Activated CD4-positive, alpha-beta memory T cell treated with anti-CD3 and anti-CD28 coated beads for 36 hours (primary cell): Measurements from ENCODE around the gene WDR1. TPM values are rescaled to one million over a fixed set of nuclear protein-coding genes. Genes with fewer than 3 reads are reported as not detected.

ENCODE experiments used
- CTCF ChIA-PET: fragments of 350-600 bp; sonication (Branson Sonifier 250); formaldehyde crosslinking; loops from one replicate; lab custom pipeline; 2021; ENCODE audit warnings: antibody characterized with exemption, inconsistent platforms; lab: Charles Lee
- POLR2A ChIA-PET: fragments of 350-600 bp; sonication (Branson Sonifier 250); formaldehyde crosslinking; loops from one replicate; lab custom pipeline; 2021; ENCODE audit warnings: antibody characterized with exemption; lab: Charles Lee
- DNase-seq: peaks from one replicate; pipeline ENCODE4 v3.0.0-alpha.2; 2020
- H3K27ac Mint-ChIP-seq: one replicate; pipeline ENCODE4 v1.8.0; 2021; ENCODE audit warnings: mixed read lengths
- H3K27me3 Mint-ChIP-seq: one replicate; pipeline ENCODE4 v1.8.0; 2021; ENCODE audit warnings: mixed read lengths
- H3K36me3 Mint-ChIP-seq: one replicate; pipeline ENCODE4 v1.8.0; 2021; ENCODE audit warnings: mixed read lengths
- H3K4me1 Mint-ChIP-seq: one replicate; pipeline ENCODE4 v1.8.0; 2021; ENCODE audit warnings: low read depth, mixed read lengths
- H3K4me3 Mint-ChIP-seq: one replicate; pipeline ENCODE4 v1.8.0; 2021; ENCODE audit warnings: mild to moderate bottlenecking, mixed read lengths
- H3K9me3 Mint-ChIP-seq: one replicate; pipeline ENCODE4 v1.8.0; 2021; ENCODE audit warnings: mixed read lengths
- intact Hi-C: fragments of 100-400 bp; cut with micrococcal nuclease; formaldehyde crosslinking; loops from one replicate; pipeline ENCODE4 v1.15.1; 2023
- total RNA-seq, 2 experiments: library from RNA; stranded (reverse); gene quantifications; one replicate each; pipeline ENCODE4 v1.2.3, GENCODE V29; 2021

WDR1 gene
- total RNA-seq, 2 experiments from 2014 or later, result 351 to 353 TPM

GRCh38 chr4:10109995-10110670 is 6.5 kb downstream of the WDR1 start:
- Mint-ChIP-seq H3K4me3 (peak overlapping the region; percentile 48), H3K36me3 (peaks cover 71% of the 10 kb centered on the region), H3K9me3 (no peaks in the 10 kb centered on the region), H3K27me3 (no peaks in the 10 kb centered on the region), H3K4me1 (peaks cover 99% of the 10 kb centered on the region), H3K27ac (peak overlapping the region; percentile 86)
- CTCF ChIA-PET, result interaction anchor here (1.1 kb wide), 1 partner anchor 14 kb away, joined by 4 read pairs; no protein-coding TSS in a partner anchor
- no peak for DNase-seq
- intact Hi-C loops, result loop anchor here (10.0 kb wide), 2 partner anchors 345 to 505 kb away; no protein-coding TSS in a partner anchor
- POLR2A ChIA-PET, result interaction anchor here (1.2 to 8.8 kb wide), 3 partner anchors 8 to 14 kb away, joined by 4 to 80 read pairs (median 4); partner anchors contain the start of gene WDR1

GRCh38 chr4:10108818-10109783 is 7.5 kb downstream of the WDR1 start:
- H3K27ac Mint-ChIP-seq, result peak overlapping the region; percentile 86
- POLR2A ChIA-PET, result interaction anchor here (0.7 to 8.8 kb wide), 5 partner anchors 9 to 17 kb away, joined by 3 to 80 read pairs (median 4); partner anchors contain the start of gene WDR1
- DNase-seq, result peak; percentile 75
- CTCF ChIA-PET, result interaction anchor here (0.7 to 2.1 kb wide), 4 partner anchors 9 to 352 kb away, joined by 3 to 4 read pairs (median 4); no protein-coding TSS in a partner anchor
- intact Hi-C loops, result loop anchor here (10.0 kb wide), 1 partner anchor 344 kb away; no protein-coding TSS in a partner anchor
- no peaks in the 10 kb centered on the region for H3K27me3 Mint-ChIP-seq
- no peaks in the 10 kb centered on the region for H3K9me3 Mint-ChIP-seq
- H3K4me3 Mint-ChIP-seq, result peak overlapping the region; percentile 48
- peaks cover 72% of the 10 kb centered on the region for H3K36me3 Mint-ChIP-seq
- H3K4me1 Mint-ChIP-seq, result peaks cover 99% of the 10 kb centered on the region

GRCh38 chr4:10108391-10108790 is 8.2 kb downstream of the WDR1 start:
- no peak overlapping the region for H3K4me3 Mint-ChIP-seq
- peaks cover 69% of the 10 kb centered on the region for H3K36me3 Mint-ChIP-seq
- intact Hi-C loops, result loop anchor here (10.0 kb wide), 1 partner anchor 344 kb away; no protein-coding TSS in a partner anchor
- no peaks in the 10 kb centered on the region for H3K27me3 Mint-ChIP-seq
- H3K27ac Mint-ChIP-seq, result peak overlapping the region; percentile 86
- CTCF ChIA-PET, result interaction anchor here (0.7 to 2.1 kb wide), 3 partner anchors 10 to 353 kb away, joined by 3 to 4 read pairs (median 3); no protein-coding TSS in a partner anchor
- POLR2A ChIA-PET, result interaction anchor here (0.7 to 8.8 kb wide), 4 partner anchors 9 to 16 kb away, joined by 3 to 80 read pairs (median 4); partner anchors contain the start of gene WDR1
- H3K4me1 Mint-ChIP-seq, result peaks cover 98% of the 10 kb centered on the region
- no peaks in the 10 kb centered on the region for H3K9me3 Mint-ChIP-seq
- no peak for DNase-seq

GRCh38 chr4:10107111-10108091 is 9.2 kb downstream of the WDR1 start:
- no peak for DNase-seq
- intact Hi-C loops, result loop anchor here (10.0 kb wide), 1 partner anchor 343 kb away; no protein-coding TSS in a partner anchor
- Mint-ChIP-seq H3K27ac (peak overlapping the region; percentile 86), H3K27me3 (no peaks in the 10 kb centered on the region), H3K4me3 (no peak overlapping the region), H3K36me3 (peaks cover 69% of the 10 kb centered on the region), H3K9me3 (no peaks in the 10 kb centered on the region), H3K4me1 (peaks cover 98% of the 10 kb centered on the region)
- POLR2A ChIA-PET, result interaction anchor here (0.9 to 8.8 kb wide), 6 partner anchors 8 to 14 kb away, joined by 3 to 80 read pairs (median 5); partner anchors contain the start of gene WDR1
- CTCF ChIA-PET, result interaction anchor here (1.0 to 2.1 kb wide), 4 partner anchors 11 to 354 kb away, joined by 3 to 5 read pairs (median 4); no protein-coding TSS in a partner anchor

- peaks cover 98% of the 10 kb centered on the region for H3K4me1 Mint-ChIP-seq
- peaks cover 68% of the 10 kb centered on the region for H3K36me3 Mint-ChIP-seq
- ChIA-PET CTCF (interaction anchor here (1.0 to 2.1 kb wide), 5 partner anchors 9 to 355 kb away, joined by 3 to 5 read pairs (median 4); no protein-coding TSS in a partner anchor), POLR2A (interaction anchor here (0.9 to 8.8 kb wide), 5 partner anchors 8 to 13 kb away, joined by 3 to 80 read pairs (median 5); partner anchors contain the start of gene WDR1)
- peak; percentile 90 for DNase-seq
- peak overlapping the region; percentile 66 for H3K4me3 Mint-ChIP-seq
- intact Hi-C loops, result loop anchor here (1.0 to 10.0 kb wide), 3 partner anchors 10 to 342 kb away; partner anchors contain the start of gene WDR1
- H3K27ac Mint-ChIP-seq, result peak overlapping the region; percentile 86
- no peaks in the 10 kb centered on the region for H3K9me3 Mint-ChIP-seq
- H3K27me3 Mint-ChIP-seq, result no peaks in the 10 kb centered on the region
These were observed 10.1 kb downstream of the WDR1 start for GRCh38 chr4:10106421-10107039.

- no peak for DNase-seq
- Mint-ChIP-seq H3K27ac (peak overlapping the region; percentile 86), H3K27me3 (no peaks in the 10 kb centered on the region), H3K36me3 (peaks cover 65% of the 10 kb centered on the region), H3K9me3 (no peaks in the 10 kb centered on the region), H3K4me3 (peak overlapping the region; percentile 66), H3K4me1 (peaks cover 98% of the 10 kb centered on the region)
- POLR2A ChIA-PET, result interaction anchor here (0.8 to 8.8 kb wide), 3 partner anchors 9 to 12 kb away, joined by 5 to 80 read pairs (median 24); partner anchors contain the start of gene WDR1
- intact Hi-C loops, result loop anchor here (1.0 to 10.0 kb wide), 3 partner anchors 10 to 341 kb away; partner anchors contain the start of gene WDR1
- CTCF ChIA-PET, result interaction anchor here (1.0 to 1.6 kb wide), 4 partner anchors 9 to 53 kb away, joined by 3 to 5 read pairs (median 4); no protein-coding TSS in a partner anchor
These were observed 10.7 kb downstream of the WDR1 start for GRCh38 chr4:10105920-10106319.

GRCh38 chr4:10105421-10105820 is 11.2 kb downstream of the WDR1 start:
- H3K4me1 Mint-ChIP-seq, result peaks cover 98% of the 10 kb centered on the region
- H3K27me3 Mint-ChIP-seq, result no peaks in the 10 kb centered on the region
- H3K9me3 Mint-ChIP-seq, result no peaks in the 10 kb centered on the region
- H3K36me3 Mint-ChIP-seq, result peaks cover 66% of the 10 kb centered on the region
- peak overlapping the region; percentile 86 for H3K27ac Mint-ChIP-seq
- POLR2A ChIA-PET, result interaction anchor here (0.8 to 8.8 kb wide), 3 partner anchors 9 to 12 kb away, joined by 5 to 80 read pairs (median 24); partner anchors contain the start of gene WDR1
- DNase-seq, result no peak
- CTCF ChIA-PET, result interaction anchor here (1.6 kb wide), 1 partner anchor 10 kb away, joined by 3 read pairs; no protein-coding TSS in a partner anchor
- intact Hi-C loops, result loop anchor here (10.0 kb wide), 1 partner anchor 341 kb away; no protein-coding TSS in a partner anchor
- H3K4me3 Mint-ChIP-seq, result peak overlapping the region; percentile 41

- peaks cover 98% of the 10 kb centered on the region for H3K4me1 Mint-ChIP-seq
These were observed 11.7 kb downstream of the WDR1 start for GRCh38 chr4:10104991-10105276.

GRCh38 chr4:10104211-10104990 is 12.2 kb downstream of the WDR1 start:
- Mint-ChIP-seq H3K9me3 (no peaks in the 10 kb centered on the region), H3K4me3 (peak overlapping the region; percentile 41), H3K27ac (peak overlapping the region; percentile 86), H3K27me3 (no peaks in the 10 kb centered on the region), H3K4me1 (peaks cover 98% of the 10 kb centered on the region), H3K36me3 (peaks cover 65% of the 10 kb centered on the region)
- ChIA-PET POLR2A (interaction anchor here (3.1 to 8.8 kb wide), 2 partner anchors 8 to 13 kb away, joined by 24 to 80 read pairs; partner anchors contain the start of gene WDR1), CTCF (interaction anchor here (2.1 kb wide), 1 partner anchor 13 kb away, joined by 9 read pairs; the partner anchor contains the start of gene WDR1)
- DNase-seq, result peak; percentile 38
- intact Hi-C loops, result loop anchor here (10.0 kb wide), 1 partner anchor 340 kb away; no protein-coding TSS in a partner anchor

More at GRCh38 chr4:10104991-10105276, 11.7 kb downstream of the WDR1 start:
- Mint-ChIP-seq H3K27ac (peak overlapping the region; percentile 86), H3K9me3 (no peaks in the 10 kb centered on the region), H3K36me3 (peaks cover 66% of the 10 kb centered on the region), H3K4me3 (peak overlapping the region; percentile 41), H3K27me3 (no peaks in the 10 kb centered on the region)
- intact Hi-C loops, result loop anchor here (10.0 kb wide), 1 partner anchor 340 kb away; no protein-coding TSS in a partner anchor
- ChIA-PET CTCF (no interaction called here), POLR2A (interaction anchor here (3.1 to 8.8 kb wide), 2 partner anchors 9 to 13 kb away, joined by 24 to 80 read pairs; partner anchors contain the start of gene WDR1)
- no peak for DNase-seq
